Fibroblast of lung (primary cell): ENCODE data around the gene OR51A7. TPM values are rescaled to one million over a fixed set of nuclear protein-coding genes. Genes with fewer than 3 reads are reported as not detected.
"Not testable (repeated sequence)": the region's sequence is repeated elsewhere in the genome, so short reads cannot be mapped to it uniquely, and the experiment has no call there.

Experiments used
- DNase-seq, 2 donors: peaks; one replicate each; pipeline versions ENCODE4 v3.0.0 to v3.0.0-alpha.2; 2010; ENCODE audit warnings: low read depth in 2 of 2
- H2AFZ ChIP-seq: 2 replicates; pipeline ENCODE4 v1.5.1; 2012; ENCODE audit warnings: low read length, control low read depth, inconsistent platforms
- H3K27ac ChIP-seq: 2 replicates; pipeline ENCODE4 v1.5.1; 2011; ENCODE audit warnings: low read length, control low read depth; ENCODE audit not compliant: insufficient read depth
- H3K27me3 ChIP-seq: 2 replicates; pipeline ENCODE4 v1.5.1; 2011; ENCODE audit warnings: mild to moderate bottlenecking, low read length; ENCODE audit not compliant: control insufficient read depth, insufficient read depth
- H3K36me3 ChIP-seq: 2 replicates; pipeline ENCODE4 v1.5.1; 2011; ENCODE audit warnings: low read length; ENCODE audit not compliant: control insufficient read depth, insufficient read depth
- H3K4me1 ChIP-seq: 2 replicates; pipeline ENCODE4 v1.5.1; 2011; ENCODE audit warnings: low read length; ENCODE audit not compliant: control insufficient read depth, insufficient read depth; ENCODE audit errors: extremely low read depth
- H3K4me2 ChIP-seq: 2 replicates; pipeline ENCODE4 v1.5.1; 2011; ENCODE audit warnings: low read length, control low read depth; ENCODE audit not compliant: insufficient read depth; ENCODE audit errors: extremely low read depth
- H3K4me3 ChIP-seq, 4 experiments: fragments of 200-600 bp in 1 of 4; sonication (generic) in 1 of 4; replicated peaks in 1 of 4; 2 replicates each; pipeline ENCODE4 v1.5.1; 2011 to 2016; ENCODE audit warnings: low read length in 4 of 4, low read depth in 3 of 4, mild to moderate bottlenecking in 3 of 4, control low read depth in 2 of 4, inconsistent platforms in 1 of 4, mixed read lengths in 1 of 4; ENCODE audit not compliant: insufficient read depth in 1 of 4; ENCODE audit errors: control extremely low read depth in 1 of 4
- H3K79me2 ChIP-seq: 2 replicates; pipeline ENCODE4 v1.5.1; 2012; ENCODE audit warnings: mild to moderate bottlenecking, low read length, inconsistent platforms; ENCODE audit not compliant: control insufficient read depth, insufficient read depth
- H3K9ac ChIP-seq: 2 replicates; pipeline ENCODE4 v1.5.1; 2011; ENCODE audit warnings: mild to moderate bottlenecking, low read length, control low read depth; ENCODE audit not compliant: insufficient read depth
- H3K9me3 ChIP-seq: 2 replicates; pipeline ENCODE4 v1.5.1; 2012; ENCODE audit warnings: low read depth, low read length; ENCODE audit not compliant: control insufficient read depth, insufficient read depth
- H4K20me1 ChIP-seq: 2 replicates; pipeline ENCODE4 v1.5.1; 2011; ENCODE audit warnings: low read length; ENCODE audit not compliant: control insufficient read depth, insufficient read depth; ENCODE audit errors: extremely low read depth
- CTCF ChIP-seq, 2 donors: IDR thresholded peaks in 1 of 2; conservative IDR thresholded peaks in 1 of 2; 1 replicate in 1 of 2; 2 replicates in 1 of 2; pipeline ENCODE4 v1.5.1; 2011 to 2012; ENCODE audit warnings: low read length in 2 of 2, control low read depth in 1 of 2, inconsistent platforms in 1 of 2, low read depth in 1 of 2, mild to moderate bottlenecking in 1 of 2
- EZH2 ChIP-seq: IDR thresholded peaks from 2 replicates; pipeline ENCODE4 v1.5.1; 2012; ENCODE audit warnings: low read length, control low read depth, mild to moderate bottlenecking; ENCODE audit errors: missing control alignments
- polyA plus RNA-seq, 2 donors: library from polyadenylated mRNA; depleted of rRNA in 1 of 2; stranded (reverse) in 1 of 2; unstranded in 1 of 2; fragments of >200 nt; gene quantifications; 2 replicates each; pipeline ENCODE4 v1.2.1, GENCODE V29; 2011 to 2012; ENCODE audit warnings: missing spikeins in 1 of 2
- total RNA-seq: library from RNA; depleted of rRNA; stranded (reverse); fragments of >200 nt; gene quantifications from 2 replicates; pipeline ENCODE4 v1.2.1, GENCODE V29; 2014

The OR51A7 gene
- total and polyA plus RNA-seq, 2 donors (not counting 1 experiment from before 2014, with no cell fraction given), result not detected

DNA sequence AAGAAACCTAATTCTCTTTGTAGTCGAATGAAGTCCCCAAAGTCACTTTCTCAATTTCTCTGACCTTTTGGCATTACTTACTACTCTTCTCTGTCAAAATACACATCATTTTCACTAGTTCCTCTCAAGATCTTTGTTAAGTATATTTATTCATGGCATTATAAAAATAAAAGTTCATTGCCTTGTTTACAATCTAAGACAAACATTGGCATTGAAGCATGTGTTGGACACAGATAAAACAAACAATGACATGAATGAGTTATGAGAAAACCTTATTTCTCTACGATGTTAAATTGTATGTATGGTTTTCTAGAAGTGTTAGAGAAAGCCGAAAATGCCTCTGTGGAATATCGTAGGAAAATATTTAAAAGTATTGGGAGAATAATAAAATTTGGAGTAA is 29.2 kb downstream of the OR51A7 start:
- no peaks in the 10 kb centered on the region for H4K20me1 ChIP-seq
- TF ChIP-seq EZH2 (no peak), CTCF (conservative IDR thresholded peaks at IDR 0.05 in 1 of 2, IDR thresholded peaks at IDR 0.05 in 1 of 2; ENCODE audit: low read depth in 1 of 2, low read length in 2 of 2) (no peak)
- H3K4me3 ChIP-seq, result no peak overlapping the region
- DNase-seq, result no peak
- no peak overlapping the region for H2AFZ ChIP-seq
- H3K4me2 ChIP-seq, result no peak overlapping the region
- H3K27ac ChIP-seq, result no peak overlapping the region
- no peaks in the 10 kb centered on the region for H3K36me3 ChIP-seq
- no peaks in the 10 kb centered on the region for H3K9me3 ChIP-seq
- no peaks in the 10 kb centered on the region for H3K79me2 ChIP-seq
- no peak overlapping the region for H3K9ac ChIP-seq
- H3K4me1 ChIP-seq, result no peaks in the 10 kb centered on the region
- no peaks in the 10 kb centered on the region for H3K27me3 ChIP-seq

DNA sequence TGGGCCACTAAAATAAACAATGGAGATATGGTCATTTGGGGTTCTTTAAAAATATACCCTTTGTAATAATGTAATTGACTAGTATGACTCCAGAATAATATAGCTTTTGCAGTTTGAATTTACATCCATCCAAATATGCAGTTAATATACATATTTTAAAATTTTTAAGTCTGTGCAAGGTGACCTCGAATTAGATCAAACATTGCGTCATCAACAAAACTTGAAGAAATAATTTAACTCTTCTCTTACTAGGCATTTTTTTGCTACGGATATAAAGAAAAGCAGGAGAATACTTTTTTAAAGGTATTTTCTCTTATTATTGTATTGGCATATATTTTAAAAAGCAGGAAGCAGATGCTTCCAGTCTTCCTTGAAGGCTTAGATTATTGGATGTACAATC is 33.2 kb downstream of the OR51A7 start:
- Histone ChIP-seq H3K9me3 (no peaks in the 10 kb centered on the region), H3K9ac (no peak overlapping the region), H4K20me1 (no peaks in the 10 kb centered on the region), H2AFZ (no peak overlapping the region), H3K4me2 (no peak overlapping the region), H3K4me1 (no peaks in the 10 kb centered on the region), H3K27me3 (no peaks in the 10 kb centered on the region), H3K79me2 (no peaks in the 10 kb centered on the region), H3K27ac (no peak overlapping the region), H3K36me3 (no peaks in the 10 kb centered on the region), H3K4me3 (no peak overlapping the region)
- DNase-seq, result no peak
- TF ChIP-seq CTCF (conservative IDR thresholded peaks at IDR 0.05 in 1 of 2, IDR thresholded peaks at IDR 0.05 in 1 of 2; ENCODE audit: low read depth in 1 of 2, low read length in 2 of 2), result no peak
- no peak for TF ChIP-seq EZH2

GRCh38 chr11:4947505-4947904 is 43.9 kb downstream of the OR51A7 start, which contains the start of gene OR51A4:
Gene OR51A4, minus strand, starts transcription at chr11:4947605. Its CDS starts 505 bp downstream, at chr11:4947100.
- H2AFZ ChIP-seq, result no peak within 1 kb of the TSS
- H3K4me3 ChIP-seq, result no peak within 1 kb of the TSS
- TF ChIP-seq CTCF (conservative IDR thresholded peaks at IDR 0.05 in 1 of 2, IDR thresholded peaks at IDR 0.05 in 1 of 2; ENCODE audit: low read depth in 1 of 2, low read length in 2 of 2), result no peak
- TF ChIP-seq EZH2, result no peak
- H3K79me2 ChIP-seq, result no peaks in the 10 kb centered on the region
- H3K9ac ChIP-seq, result no peak within 1 kb of the TSS
- no peak for DNase-seq
- H4K20me1 ChIP-seq, result no peaks in the 10 kb centered on the region
- H3K27me3 ChIP-seq, result no peaks in the 10 kb centered on the region
- no peak within 1 kb of the TSS for H3K4me2 ChIP-seq
- no peaks in the 10 kb centered on the region for H3K4me1 ChIP-seq
- H3K36me3 ChIP-seq, result no peaks in the 10 kb centered on the region
- H3K27ac ChIP-seq, result no peak within 1 kb of the TSS
- no peaks in the 10 kb centered on the region for H3K9me3 ChIP-seq

- H3K4me3 ChIP-seq, H3K36me3 ChIP-seq, H3K27ac ChIP-seq, DNase-seq, H3K79me2 ChIP-seq, H2AFZ ChIP-seq, H3K9me3 ChIP-seq, H4K20me1 ChIP-seq, H3K27me3 ChIP-seq, H3K9ac ChIP-seq, H3K4me2 ChIP-seq, H3K4me1 ChIP-seq: not testable (repeated sequence)
Measured at GRCh38 chr11:4955613-4956012, 52.0 kb downstream of the OR51A7 start, which contains the start of gene OR51A2. Gene OR51A2, minus strand, starts transcription at chr11:4955713. Its CDS starts 0 bp downstream, at chr11:4955713.
